HG02798 (cell line): ENCODE data around the gene MMD.
"Not testable (repeated sequence)": the region's sequence is repeated elsewhere in the genome, so short reads cannot be mapped to it uniquely, and the experiment has no call there.

Source experiments
- ATAC-seq: cut with Tn5 transposase; IDR thresholded peaks from one replicate; pipeline ENCODE4 v1.9.1; 2021; ENCODE audit warnings: mild to moderate bottlenecking; ENCODE audit not compliant: unreplicated experiment, poor library complexity

The MMD gene, protein sequence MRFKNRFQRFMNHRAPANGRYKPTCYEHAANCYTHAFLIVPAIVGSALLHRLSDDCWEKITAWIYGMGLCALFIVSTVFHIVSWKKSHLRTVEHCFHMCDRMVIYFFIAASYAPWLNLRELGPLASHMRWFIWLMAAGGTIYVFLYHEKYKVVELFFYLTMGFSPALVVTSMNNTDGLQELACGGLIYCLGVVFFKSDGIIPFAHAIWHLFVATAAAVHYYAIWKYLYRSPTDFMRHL

GRCh38 chr17:55421179-55421934 is at the start of gene MMD:
MMD (minus strand) TSS chr17:55421835; CDS start chr17:55421695, 140 bp downstream.
- ATAC-seq = peak; percentile 4

DNA sequence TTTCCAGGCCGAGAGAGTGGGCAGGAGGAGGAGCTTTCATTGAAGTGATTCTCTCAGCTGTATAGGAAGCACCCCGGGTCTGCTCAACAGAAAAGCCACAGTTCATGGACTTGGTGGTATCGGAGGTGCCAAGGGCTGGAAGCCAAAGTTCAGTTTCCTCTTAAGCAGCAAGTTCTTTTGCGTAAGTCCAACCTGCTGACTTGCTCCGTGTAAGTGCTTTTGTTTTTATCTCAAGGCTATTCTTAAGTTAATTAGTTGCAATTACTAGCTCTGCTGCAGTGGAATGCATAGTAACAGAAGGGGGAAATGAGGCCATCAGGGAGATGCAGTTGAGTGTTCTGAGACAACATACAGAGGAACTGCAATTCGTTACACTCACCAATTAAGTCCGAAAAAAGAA is 45.0 kb upstream of the MMD start:
- no peak for ATAC-seq

DNA sequence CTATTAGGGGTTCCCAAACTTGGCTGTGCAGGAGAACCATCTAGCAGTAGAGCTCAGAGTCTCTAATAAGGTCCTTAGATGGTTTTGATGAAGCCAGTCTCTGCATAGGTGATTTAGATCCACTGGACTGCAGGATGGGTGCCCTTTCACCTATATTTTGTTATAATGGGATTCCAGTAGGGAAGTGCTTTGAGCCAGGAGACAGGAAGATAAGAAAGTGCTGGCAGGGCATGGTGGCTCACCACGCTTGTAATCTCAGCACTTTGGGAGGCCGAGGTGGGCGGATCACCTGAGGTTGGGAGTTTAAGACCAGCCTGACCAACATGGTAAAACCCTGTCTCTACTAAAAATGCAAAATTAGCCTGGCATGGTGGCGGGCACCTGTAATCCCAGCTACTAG is 44.1 kb upstream of the MMD start:
- ATAC-seq = not testable (repeated sequence)

DNA sequence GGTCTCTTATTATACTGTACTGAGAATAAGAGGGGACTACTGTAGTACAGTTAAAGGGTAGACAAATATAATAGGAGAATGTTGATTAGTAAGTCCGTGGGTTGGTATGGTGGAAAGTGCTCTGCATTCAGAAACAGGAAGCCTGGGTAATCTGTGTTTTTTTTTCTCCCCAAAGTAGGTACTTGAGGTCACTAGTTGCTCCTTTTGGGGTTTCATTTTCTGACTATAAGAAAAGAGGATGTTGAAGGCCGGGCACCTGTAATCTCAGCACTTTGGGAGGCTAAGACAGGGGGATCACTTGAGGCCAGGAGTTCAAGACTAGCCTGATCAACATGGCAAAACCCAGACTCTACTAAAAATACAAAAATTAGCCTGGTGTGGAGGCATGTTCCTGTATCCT is 42.0 kb upstream of the MMD start:
- peak; percentile 81 for ATAC-seq

DNA sequence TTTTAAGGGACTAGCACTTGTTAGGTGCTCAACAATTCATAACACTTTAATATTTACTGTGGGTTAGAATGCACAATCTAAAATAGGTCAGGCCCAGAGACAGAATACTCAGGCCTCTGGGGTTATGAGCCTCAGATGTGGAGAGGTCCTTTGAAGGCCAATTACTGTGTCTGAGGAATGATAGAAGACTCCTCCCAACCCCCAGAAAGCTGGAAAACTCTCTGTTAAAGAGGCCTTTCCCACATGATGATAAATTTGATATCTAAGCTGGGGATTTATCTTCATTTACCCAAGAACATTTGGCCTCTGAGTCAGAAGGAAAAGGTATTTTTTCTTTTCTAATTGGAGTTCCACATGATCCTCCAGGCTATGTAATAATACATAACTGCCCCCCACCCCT is 41.1 kb upstream of the MMD start:
- ATAC-seq = no peak

- no peak for ATAC-seq
Measured at GRCh38 chr17:55462234-55462633, 40.6 kb upstream of the MMD start.

DNA sequence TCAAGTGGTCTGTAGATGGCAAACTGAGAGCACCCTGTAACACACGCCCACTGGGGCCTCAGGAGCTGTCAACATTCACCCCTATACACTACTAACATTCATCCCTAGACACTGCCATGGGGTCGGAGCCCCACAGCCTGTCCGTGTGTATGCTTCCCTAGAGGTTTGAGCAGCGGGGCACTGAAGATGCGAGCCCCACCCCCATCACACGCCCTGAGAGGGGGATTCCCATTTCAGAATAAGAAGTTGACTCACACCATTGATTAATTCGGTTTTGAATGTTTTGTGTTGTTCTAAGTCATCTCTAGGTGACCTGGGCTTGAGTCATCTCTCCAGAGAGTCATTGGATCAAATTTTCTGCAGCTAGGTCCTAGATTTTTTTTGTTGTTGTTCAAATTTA is 37.3 kb upstream of the MMD start:
- no peak for ATAC-seq

DNA sequence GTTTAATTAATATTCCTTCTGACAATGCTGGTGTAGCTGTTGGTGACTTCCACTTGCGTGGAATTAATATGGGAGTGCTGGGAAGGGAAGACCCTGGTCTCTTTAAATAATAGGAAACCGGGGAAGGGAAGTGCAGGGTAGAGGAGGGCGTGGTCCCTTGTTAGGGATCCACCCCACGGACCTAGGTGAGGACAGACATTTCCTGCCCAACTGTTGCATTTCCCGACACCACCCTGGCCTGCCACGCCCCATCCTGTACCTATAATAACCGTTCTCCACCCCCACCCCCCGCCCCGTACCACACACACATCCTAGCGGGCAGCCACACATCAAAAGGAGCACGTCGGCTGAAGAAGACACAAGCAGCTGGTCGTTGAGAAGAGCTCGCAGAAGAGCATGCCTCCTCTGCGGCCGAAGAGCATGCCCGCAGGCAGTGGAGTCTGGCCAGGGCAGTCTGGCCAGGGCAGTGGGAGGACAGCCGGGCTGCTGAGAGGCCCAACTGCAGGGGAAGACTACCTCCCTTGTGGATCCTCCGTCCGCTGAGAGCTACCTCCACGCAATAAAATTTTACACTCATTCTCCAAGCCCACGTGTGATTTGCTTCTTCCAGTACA is 36.8 kb upstream of the MMD start:
- no peak for ATAC-seq

DNA sequence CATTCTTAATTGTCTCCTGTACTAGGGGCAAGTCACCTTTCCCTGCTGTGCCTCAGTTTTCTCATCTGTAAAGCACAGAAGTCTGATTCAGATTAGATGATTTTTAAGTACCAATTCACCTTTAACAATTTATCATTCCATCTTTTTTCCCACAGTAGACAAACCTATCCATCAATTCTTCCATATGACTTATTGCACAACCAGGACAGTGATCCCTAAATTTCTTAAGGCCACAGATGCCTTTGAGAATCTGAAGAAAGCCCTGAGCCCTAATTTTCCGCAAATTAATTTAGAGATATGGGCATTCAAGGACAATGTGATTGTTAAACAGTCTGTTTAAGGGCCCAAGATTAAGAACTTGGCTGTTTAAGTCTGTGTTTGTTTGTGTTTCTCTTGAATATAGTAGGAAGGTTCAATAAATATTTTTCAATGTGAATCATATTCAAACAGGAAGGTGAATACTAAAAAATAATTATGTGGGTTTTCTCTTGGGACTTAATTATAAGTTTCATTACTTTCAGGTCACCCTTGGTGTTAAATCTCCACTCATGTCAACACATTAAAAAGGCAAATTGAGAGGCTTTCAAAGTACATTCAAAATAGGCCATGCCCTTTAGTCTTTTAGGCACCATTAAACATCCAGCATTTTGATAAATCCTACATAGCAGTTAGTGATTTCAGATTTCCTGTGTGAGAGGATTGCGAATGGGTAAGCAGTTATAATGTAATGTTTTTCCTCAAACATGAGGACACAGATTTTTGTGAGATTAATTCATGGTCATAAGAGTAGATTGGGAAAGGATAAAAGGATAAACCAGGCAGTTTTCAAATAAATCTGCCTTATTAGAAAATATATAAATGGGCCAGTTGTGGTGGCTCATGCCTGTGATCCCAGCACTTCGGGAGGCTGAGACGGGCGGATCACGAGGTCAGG is 34.9 kb upstream of the MMD start:
- ATAC-seq = no peak

- no peak for ATAC-seq
Measured at GRCh38 chr17:55454906-55455474, 33.4 kb upstream of the MMD start.

GRCh38 chr17:55453839-55454557 is 32.4 kb upstream of the MMD start:
- ATAC-seq = no peak

- no peak for ATAC-seq
Measured at GRCh38 chr17:55452139-55452790, 30.6 kb upstream of the MMD start.

- ATAC-seq = no peak
Measured at GRCh38 chr17:55451758-55452138, 30.1 kb upstream of the MMD start.

GRCh38 chr17:55451203-55451641 is 29.6 kb upstream of the MMD start:
- ATAC-seq = no peak

DNA sequence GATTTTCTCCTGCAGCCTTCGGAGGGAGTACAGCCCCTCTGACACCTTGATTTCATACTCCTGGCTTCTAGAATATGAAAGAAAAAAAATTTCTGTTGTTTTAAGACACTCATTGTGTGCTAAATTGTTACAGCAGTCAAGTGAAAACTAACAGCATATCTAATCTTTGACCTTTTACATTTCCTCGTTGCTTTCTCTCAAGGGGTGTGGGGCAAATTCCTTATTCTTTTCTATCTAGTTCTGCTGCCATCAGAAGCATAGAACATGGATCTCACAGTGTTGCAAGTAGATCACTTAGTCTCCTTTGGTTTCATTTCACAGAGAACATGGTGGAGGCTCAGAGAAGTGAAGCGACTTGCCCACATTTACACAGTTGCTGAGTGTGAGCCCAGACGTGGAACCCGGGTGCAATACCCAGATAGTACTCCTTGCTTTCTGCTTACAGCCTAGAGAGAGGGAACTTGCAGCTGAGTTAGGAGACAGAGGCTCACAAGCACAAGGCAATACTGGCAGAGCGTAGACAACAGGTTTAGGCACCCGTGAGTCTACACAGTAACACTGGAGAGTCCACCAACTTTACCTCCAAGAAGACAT is 28.7 kb upstream of the MMD start:
- ATAC-seq = no peak

- no peak for ATAC-seq
Measured at GRCh38 chr17:55448681-55449080, 27.0 kb upstream of the MMD start.

DNA sequence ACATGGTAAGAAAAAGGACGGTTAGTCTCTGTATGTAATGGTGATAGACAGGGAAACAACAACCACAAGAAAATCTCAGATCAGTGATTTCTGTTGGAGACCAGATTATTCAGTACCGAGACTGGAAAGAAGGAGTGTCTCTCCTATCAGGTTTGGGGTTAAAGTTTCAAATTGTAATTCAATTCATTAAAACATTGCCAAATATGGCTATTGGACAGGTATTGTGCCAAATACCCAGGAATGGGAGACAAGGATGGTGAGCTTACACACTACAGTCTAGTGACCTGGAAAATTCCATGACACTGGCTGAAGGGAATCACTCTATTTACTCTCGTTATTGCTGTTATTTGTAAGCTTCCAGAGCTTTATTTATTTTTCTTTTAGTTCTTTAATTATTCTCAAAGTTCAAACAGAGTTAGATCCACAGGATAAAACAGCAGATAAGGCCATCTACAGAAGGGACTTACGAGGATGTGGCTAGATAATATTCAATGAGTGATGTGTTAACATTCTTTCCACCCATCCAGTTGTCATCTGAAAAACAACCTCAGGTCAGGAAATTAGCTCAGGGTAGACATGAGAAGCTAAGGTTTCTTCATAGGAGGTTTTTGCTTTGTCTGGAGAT is 25.1 kb upstream of the MMD start:
- ATAC-seq = no peak

- ATAC-seq = not testable (repeated sequence)
Measured at GRCh38 chr17:55446004-55446403, 24.4 kb upstream of the MMD start.
